OCI-LY3 (cell line): ENCODE measurements around the gene OGFOD2.

ENCODE experiments used
- H2AFZ ChIP-seq: fragments of 200-600, 300-600 bp; shearing (Covaris generic); 2 replicates; pipeline ENCODE4 v1.6.0; 2014; ENCODE audit warnings: antibody characterized with exemption, low read depth, low read length
- H3K27ac ChIP-seq: fragments of 200-600, 300-600 bp; sonication (generic); 2 replicates; pipeline ENCODE4 v1.5.1; 2014; ENCODE audit warnings: mild to moderate bottlenecking, low read length, moderate library complexity, mixed read lengths
- H3K27me3 ChIP-seq: fragments of 200-600, 300-600 bp; sonication (generic); 2 replicates; pipeline ENCODE4 v1.6.1; 2014; ENCODE audit warnings: low read depth, low read length, mixed read lengths
- H3K36me3 ChIP-seq: fragments of 200-600, 300-600 bp; sonication (generic); replicated peaks from 2 replicates; pipeline ENCODE3; 2014; ENCODE audit warnings: low read depth, low read length, mixed read lengths
- H3K4me1 ChIP-seq: fragments of 300-600, 200-600 bp; sonication (generic); 2 replicates; pipeline ENCODE4 v1.6.1; 2014; ENCODE audit warnings: low read length, mixed read lengths
- H3K4me2 ChIP-seq: fragments of 200-600, 300-600 bp; sonication (generic); 2 replicates; pipeline ENCODE4 v1.6.1; 2014; ENCODE audit warnings: low read length, mixed read lengths
- H3K4me3 ChIP-seq: fragments of 300-600, 200-600 bp; sonication (generic); 2 replicates; pipeline ENCODE4 v1.5.1; 2014; ENCODE audit warnings: antibody characterized with exemption, mild to moderate bottlenecking, low read length, moderate library complexity
- H3K79me2 ChIP-seq: fragments of 300-600, 200-600 bp; shearing (Covaris generic); 2 replicates; pipeline ENCODE4 v1.6.1; 2014; ENCODE audit warnings: mild to moderate bottlenecking, low read length, mixed read lengths
- H3K9ac ChIP-seq: fragments of 300-600, 200-600 bp; shearing (Covaris generic); 2 replicates; pipeline ENCODE4 v1.6.0; 2014; ENCODE audit warnings: mild to moderate bottlenecking, low read length, moderate library complexity
- H3K9me3 ChIP-seq: fragments of 200-600, 300-600 bp; shearing (Covaris generic); 2 replicates; pipeline ENCODE4 v1.6.1; 2014; ENCODE audit warnings: low read length, mixed read lengths; ENCODE audit not compliant: insufficient read depth
- H4K20me1 ChIP-seq: fragments of 200-600, 300-600 bp; sonication (generic); 2 replicates; pipeline ENCODE4 v1.6.1; 2016; ENCODE audit warnings: low read length, mixed read lengths; ENCODE audit not compliant: insufficient read depth
- EZH2phosphoT487 ChIP-seq: fragments of 200-600 bp; shearing (Covaris generic); IDR thresholded peaks from 2 replicates; pipeline ENCODE4 v1.6.1; 2018; ENCODE audit warnings: antibody characterized with exemption, mixed run types, low read depth
- TF ChIP-seq, protein P1 (sequence below): fragments of 200-600, 300-600 bp; sonication (generic); IDR thresholded peaks from 2 replicates; pipeline ENCODE4 v1.5.1; 2014; ENCODE audit warnings: antibody characterized with exemption, low read length, low read depth

OGFOD2 gene

DNA sequence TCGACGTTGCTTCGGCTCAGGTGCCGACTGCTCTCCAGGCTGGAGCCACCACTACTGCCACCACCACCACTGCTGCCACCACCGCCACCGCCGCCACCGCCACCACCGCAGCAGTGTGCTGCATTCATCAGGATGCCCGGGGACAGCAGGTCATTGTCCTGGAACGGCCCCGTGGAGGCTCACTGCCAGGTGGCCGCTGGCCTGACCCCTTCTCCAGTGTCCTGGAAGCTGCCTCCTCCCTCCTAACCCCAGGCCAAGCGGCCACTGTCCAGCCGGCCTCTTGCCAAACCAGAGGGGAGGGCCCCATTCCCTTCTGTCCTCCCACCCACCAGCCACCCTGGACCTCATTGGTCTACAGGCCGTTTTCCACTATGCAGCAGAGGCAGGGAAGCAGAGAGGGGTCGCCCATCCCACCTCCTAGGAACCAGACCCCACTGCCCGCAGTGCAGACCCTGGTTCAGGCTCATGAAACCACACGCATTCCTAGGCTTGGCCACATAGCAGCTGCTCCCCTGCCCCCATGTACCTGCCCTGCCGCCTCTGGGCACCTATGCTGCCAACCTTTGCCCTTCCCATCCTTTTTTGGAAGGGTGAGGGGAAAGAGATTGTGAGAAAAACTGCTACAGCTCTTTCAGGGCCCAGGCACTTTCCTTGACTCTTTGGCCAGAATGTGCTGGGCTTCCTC, 20.6 kb downstream of the OGFOD2 start:
- H4K20me1 ChIP-seq = peaks cover 6% of the 10 kb centered on the region; the same call in 1 of the 2 replicates
- H3K36me3 ChIP-seq = no peaks in the 10 kb centered on the region
- no peaks in the 10 kb centered on the region for H3K79me2 ChIP-seq
- no peaks in the 10 kb centered on the region for H3K9me3 ChIP-seq
- no peak overlapping the region for H3K27ac ChIP-seq
- peaks cover 6% of the 10 kb centered on the region; the same call in 1 of the 2 replicates for H3K27me3 ChIP-seq
- no peak overlapping the region for H3K9ac ChIP-seq
- TF ChIP-seq EZH2phosphoT487 = no peak
- TF ChIP-seq, protein P1, sequence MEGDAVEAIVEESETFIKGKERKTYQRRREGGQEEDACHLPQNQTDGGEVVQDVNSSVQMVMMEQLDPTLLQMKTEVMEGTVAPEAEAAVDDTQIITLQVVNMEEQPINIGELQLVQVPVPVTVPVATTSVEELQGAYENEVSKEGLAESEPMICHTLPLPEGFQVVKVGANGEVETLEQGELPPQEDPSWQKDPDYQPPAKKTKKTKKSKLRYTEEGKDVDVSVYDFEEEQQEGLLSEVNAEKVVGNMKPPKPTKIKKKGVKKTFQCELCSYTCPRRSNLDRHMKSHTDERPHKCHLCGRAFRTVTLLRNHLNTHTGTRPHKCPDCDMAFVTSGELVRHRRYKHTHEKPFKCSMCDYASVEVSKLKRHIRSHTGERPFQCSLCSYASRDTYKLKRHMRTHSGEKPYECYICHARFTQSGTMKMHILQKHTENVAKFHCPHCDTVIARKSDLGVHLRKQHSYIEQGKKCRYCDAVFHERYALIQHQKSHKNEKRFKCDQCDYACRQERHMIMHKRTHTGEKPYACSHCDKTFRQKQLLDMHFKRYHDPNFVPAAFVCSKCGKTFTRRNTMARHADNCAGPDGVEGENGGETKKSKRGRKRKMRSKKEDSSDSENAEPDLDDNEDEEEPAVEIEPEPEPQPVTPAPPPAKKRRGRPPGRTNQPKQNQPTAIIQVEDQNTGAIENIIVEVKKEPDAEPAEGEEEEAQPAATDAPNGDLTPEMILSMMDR = no peak
- peaks cover 28% of the 10 kb centered on the region for H3K4me1 ChIP-seq
- H3K4me3 ChIP-seq = no peak overlapping the region
- H2AFZ ChIP-seq = no peak overlapping the region
- H3K4me2 ChIP-seq = no peak overlapping the region

- Histone ChIP-seq H2AFZ (no peak overlapping the region), H3K9ac (no peak overlapping the region), H3K4me3 (no peak overlapping the region), H3K4me2 (no peak overlapping the region), H3K79me2 (no peaks in the 10 kb centered on the region), H4K20me1 (peaks cover 6% of the 10 kb centered on the region; the same call in 1 of the 2 replicates), H3K27ac (no peak overlapping the region), H3K4me1 (peaks cover 28% of the 10 kb centered on the region), H3K36me3 (no peaks in the 10 kb centered on the region), H3K9me3 (no peaks in the 10 kb centered on the region), H3K27me3 (peaks cover 6% of the 10 kb centered on the region; the same call in 1 of the 2 replicates)
- TF ChIP-seq, protein P1 = no peak
- no peak for TF ChIP-seq EZH2phosphoT487
Observed at GRCh38 chr12:122996188-122996601, 21.2 kb downstream of the OGFOD2 start.

GRCh38 chr12:122996621-122997342, 21.7 kb downstream of the OGFOD2 start:
- H3K4me3 ChIP-seq = no peak overlapping the region
- H3K9me3 ChIP-seq = no peaks in the 10 kb centered on the region
- H4K20me1 ChIP-seq = peaks cover 6% of the 10 kb centered on the region; the same call in 1 of the 2 replicates
- H3K36me3 ChIP-seq = no peaks in the 10 kb centered on the region
- no peak for TF ChIP-seq EZH2phosphoT487
- TF ChIP-seq, protein P1 = no peak
- H2AFZ ChIP-seq = no peak overlapping the region
- H3K27ac ChIP-seq = no peak overlapping the region
- H3K9ac ChIP-seq = no peak overlapping the region
- no peak overlapping the region for H3K4me2 ChIP-seq
- peaks cover 6% of the 10 kb centered on the region; the same call in 1 of the 2 replicates for H3K27me3 ChIP-seq
- H3K4me1 ChIP-seq = peaks cover 28% of the 10 kb centered on the region
- H3K79me2 ChIP-seq = no peaks in the 10 kb centered on the region
